WTC11 (cell line): ENCODE data around the gene LDLR.
"Not testable (repeated sequence)": the region's sequence is repeated elsewhere in the genome, so short reads cannot be mapped to it uniquely, and the experiment has no call there.

Source experiments
- ETV6 ChIP-seq: sonication (generic); formaldehyde crosslinking; IDR thresholded peaks from 2 replicates; pipeline ENCODE4 v1.8.1; 2022; ENCODE audit warnings: mild to moderate bottlenecking, missing genetic modification reagents
- GABPB1 ChIP-seq: sonication (generic); formaldehyde crosslinking; IDR thresholded peaks from 2 replicates; pipeline ENCODE4 v1.8.1; 2023; ENCODE audit warnings: mild to moderate bottlenecking, missing genetic modification reagents
- GTF2I ChIP-seq: fragments of 250-450 bp; sonication (Bioruptor Pico); conservative IDR thresholded peaks from 2 replicates; pipeline ENCODE4 v1.4.0; 2021; ENCODE audit warnings: mild to moderate bottlenecking
- JUN ChIP-seq: sonication (generic); formaldehyde crosslinking; IDR thresholded peaks from 2 replicates; pipeline ENCODE4 v1.8.0; 2023; ENCODE audit warnings: mild to moderate bottlenecking, missing genetic modification reagents
- SMAD3 ChIP-seq: sonication (generic); formaldehyde crosslinking; IDR thresholded peaks from 2 replicates; pipeline ENCODE4 v1.8.0; 2022; ENCODE audit warnings: missing genetic modification reagents, mild to moderate bottlenecking, borderline replicate concordance
- SP1 ChIP-seq: sonication (generic); formaldehyde crosslinking; conservative IDR thresholded peaks from 2 replicates; pipeline ENCODE4 v1.8.1; 2022; ENCODE audit warnings: missing genetic modification reagents
- TP53 ChIP-seq: sonication (generic); formaldehyde crosslinking; IDR thresholded peaks from 2 replicates; pipeline ENCODE4 v1.8.1; 2023; ENCODE audit warnings: mild to moderate bottlenecking, missing genetic modification reagents
- ZNF317 ChIP-seq: sonication (generic); formaldehyde crosslinking; IDR thresholded peaks from 2 replicates; pipeline ENCODE4 v1.8.1; 2023; ENCODE audit warnings: low read depth, mild to moderate bottlenecking, moderate library complexity, missing genetic modification reagents, borderline replicate concordance
- TF ChIP-seq, protein P1 (sequence below): sonication (generic); formaldehyde crosslinking; IDR thresholded peaks from 2 replicates; pipeline ENCODE4 v1.8.1; 2022; ENCODE audit warnings: low read depth, missing genetic modification reagents, borderline replicate concordance
- TF ChIP-seq, protein P2 (sequence below): sonication (generic); formaldehyde crosslinking; IDR thresholded peaks from 2 replicates; pipeline ENCODE4 v1.8.1; 2022; ENCODE audit warnings: low read depth, mild to moderate bottlenecking, moderate library complexity, missing genetic modification reagents, borderline replicate concordance
- TF ChIP-seq, protein P3 (sequence below): fragments of 200-600 bp; IDR thresholded peaks from 2 replicates; pipeline ENCODE4 v1.8.0; 2022; ENCODE audit warnings: antibody characterized with exemption
- TF ChIP-seq, protein P4 (sequence below): sonication (generic); formaldehyde crosslinking; IDR thresholded peaks from 2 replicates; pipeline ENCODE4 v1.8.0; 2022; ENCODE audit warnings: mild to moderate bottlenecking, missing genetic modification reagents
- TF ChIP-seq, protein P5 (sequence below): fragments of 250-450 bp; sonication (Bioruptor Pico); IDR thresholded peaks from 2 replicates; pipeline ENCODE4 v1.9.0; 2021; ENCODE audit warnings: moderate library complexity, mild to moderate bottlenecking, inconsistent platforms, borderline replicate concordance
- TF ChIP-seq, protein P6 (sequence below): sonication (generic); formaldehyde crosslinking; IDR thresholded peaks from 2 replicates; pipeline ENCODE4 v1.8.1; 2023; ENCODE audit warnings: mild to moderate bottlenecking, missing genetic modification reagents

DNA sequence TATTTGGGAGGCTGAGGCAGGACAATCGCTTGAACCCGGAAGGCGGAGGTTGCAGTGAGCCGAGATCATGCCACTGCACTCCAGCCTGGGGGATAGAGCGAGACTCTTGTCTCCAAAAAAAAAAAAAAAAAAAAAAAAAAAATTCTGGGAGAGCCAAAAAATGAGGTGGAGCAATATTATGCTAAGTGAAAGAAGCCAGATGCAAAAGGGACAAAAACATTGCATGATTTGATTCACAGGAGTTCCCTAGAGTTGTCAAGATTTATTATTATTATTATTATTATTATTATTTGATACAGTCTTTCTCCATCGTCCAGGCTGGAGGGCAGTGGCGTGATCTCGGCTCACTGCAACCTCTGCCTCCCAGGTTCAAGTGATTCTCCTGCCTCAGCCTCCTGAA is 91.7 kb downstream of the LDLR start:
- TF ChIP-seq, protein P1, sequence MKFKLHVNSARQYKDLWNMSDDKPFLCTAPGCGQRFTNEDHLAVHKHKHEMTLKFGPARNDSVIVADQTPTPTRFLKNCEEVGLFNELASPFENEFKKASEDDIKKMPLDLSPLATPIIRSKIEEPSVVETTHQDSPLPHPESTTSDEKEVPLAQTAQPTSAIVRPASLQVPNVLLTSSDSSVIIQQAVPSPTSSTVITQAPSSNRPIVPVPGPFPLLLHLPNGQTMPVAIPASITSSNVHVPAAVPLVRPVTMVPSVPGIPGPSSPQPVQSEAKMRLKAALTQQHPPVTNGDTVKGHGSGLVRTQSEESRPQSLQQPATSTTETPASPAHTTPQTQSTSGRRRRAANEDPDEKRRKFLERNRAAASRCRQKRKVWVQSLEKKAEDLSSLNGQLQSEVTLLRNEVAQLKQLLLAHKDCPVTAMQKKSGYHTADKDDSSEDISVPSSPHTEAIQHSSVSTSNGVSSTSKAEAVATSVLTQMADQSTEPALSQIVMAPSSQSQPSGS (CRISPR knock-in tag): not testable (repeated sequence)
- TF ChIP-seq, protein P2, sequence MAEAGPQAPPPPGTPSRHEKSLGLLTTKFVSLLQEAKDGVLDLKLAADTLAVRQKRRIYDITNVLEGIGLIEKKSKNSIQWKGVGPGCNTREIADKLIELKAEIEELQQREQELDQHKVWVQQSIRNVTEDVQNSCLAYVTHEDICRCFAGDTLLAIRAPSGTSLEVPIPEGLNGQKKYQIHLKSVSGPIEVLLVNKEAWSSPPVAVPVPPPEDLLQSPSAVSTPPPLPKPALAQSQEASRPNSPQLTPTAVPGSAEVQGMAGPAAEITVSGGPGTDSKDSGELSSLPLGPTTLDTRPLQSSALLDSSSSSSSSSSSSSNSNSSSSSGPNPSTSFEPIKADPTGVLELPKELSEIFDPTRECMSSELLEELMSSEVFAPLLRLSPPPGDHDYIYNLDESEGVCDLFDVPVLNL (CRISPR knock-in tag): not testable (repeated sequence)
- TF ChIP-seq, protein P3, sequence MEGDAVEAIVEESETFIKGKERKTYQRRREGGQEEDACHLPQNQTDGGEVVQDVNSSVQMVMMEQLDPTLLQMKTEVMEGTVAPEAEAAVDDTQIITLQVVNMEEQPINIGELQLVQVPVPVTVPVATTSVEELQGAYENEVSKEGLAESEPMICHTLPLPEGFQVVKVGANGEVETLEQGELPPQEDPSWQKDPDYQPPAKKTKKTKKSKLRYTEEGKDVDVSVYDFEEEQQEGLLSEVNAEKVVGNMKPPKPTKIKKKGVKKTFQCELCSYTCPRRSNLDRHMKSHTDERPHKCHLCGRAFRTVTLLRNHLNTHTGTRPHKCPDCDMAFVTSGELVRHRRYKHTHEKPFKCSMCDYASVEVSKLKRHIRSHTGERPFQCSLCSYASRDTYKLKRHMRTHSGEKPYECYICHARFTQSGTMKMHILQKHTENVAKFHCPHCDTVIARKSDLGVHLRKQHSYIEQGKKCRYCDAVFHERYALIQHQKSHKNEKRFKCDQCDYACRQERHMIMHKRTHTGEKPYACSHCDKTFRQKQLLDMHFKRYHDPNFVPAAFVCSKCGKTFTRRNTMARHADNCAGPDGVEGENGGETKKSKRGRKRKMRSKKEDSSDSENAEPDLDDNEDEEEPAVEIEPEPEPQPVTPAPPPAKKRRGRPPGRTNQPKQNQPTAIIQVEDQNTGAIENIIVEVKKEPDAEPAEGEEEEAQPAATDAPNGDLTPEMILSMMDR: not testable (repeated sequence)
- TF ChIP-seq ETV6, TP53, GTF2I, ZNF317, SP1, JUN, SMAD3, GABPB1 (CRISPR knock-in tag): not testable (repeated sequence)
- TF ChIP-seq, protein P4, sequence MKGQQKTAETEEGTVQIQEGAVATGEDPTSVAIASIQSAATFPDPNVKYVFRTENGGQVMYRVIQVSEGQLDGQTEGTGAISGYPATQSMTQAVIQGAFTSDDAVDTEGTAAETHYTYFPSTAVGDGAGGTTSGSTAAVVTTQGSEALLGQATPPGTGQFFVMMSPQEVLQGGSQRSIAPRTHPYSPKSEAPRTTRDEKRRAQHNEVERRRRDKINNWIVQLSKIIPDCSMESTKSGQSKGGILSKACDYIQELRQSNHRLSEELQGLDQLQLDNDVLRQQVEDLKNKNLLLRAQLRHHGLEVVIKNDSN (CRISPR knock-in tag): not testable (repeated sequence)
- TF ChIP-seq, protein P5, sequence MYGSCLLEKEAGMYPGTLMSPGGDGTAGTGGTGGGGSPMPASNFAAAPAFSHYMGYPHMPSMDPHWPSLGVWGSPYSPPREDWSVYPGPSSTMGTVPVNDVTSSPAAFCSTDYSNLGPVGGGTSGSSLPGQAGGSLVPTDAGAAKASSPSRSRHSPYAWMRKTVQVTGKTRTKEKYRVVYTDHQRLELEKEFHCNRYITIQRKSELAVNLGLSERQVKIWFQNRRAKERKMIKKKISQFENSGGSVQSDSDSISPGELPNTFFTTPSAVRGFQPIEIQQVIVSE: not testable (repeated sequence)
- TF ChIP-seq, protein P6, sequence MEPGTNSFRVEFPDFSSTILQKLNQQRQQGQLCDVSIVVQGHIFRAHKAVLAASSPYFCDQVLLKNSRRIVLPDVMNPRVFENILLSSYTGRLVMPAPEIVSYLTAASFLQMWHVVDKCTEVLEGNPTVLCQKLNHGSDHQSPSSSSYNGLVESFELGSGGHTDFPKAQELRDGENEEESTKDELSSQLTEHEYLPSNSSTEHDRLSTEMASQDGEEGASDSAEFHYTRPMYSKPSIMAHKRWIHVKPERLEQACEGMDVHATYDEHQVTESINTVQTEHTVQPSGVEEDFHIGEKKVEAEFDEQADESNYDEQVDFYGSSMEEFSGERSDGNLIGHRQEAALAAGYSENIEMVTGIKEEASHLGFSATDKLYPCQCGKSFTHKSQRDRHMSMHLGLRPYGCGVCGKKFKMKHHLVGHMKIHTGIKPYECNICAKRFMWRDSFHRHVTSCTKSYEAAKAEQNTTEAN (CRISPR knock-in tag): not testable (repeated sequence)
